HepG2 (cell line): Measurements from ENCODE around the gene SYPL2. TPM values are rescaled to one million over a fixed set of nuclear protein-coding genes. Genes with fewer than 3 reads are reported as not detected.

ENCODE experiments used
- AHR ChIP-seq: IDR thresholded peaks from 2 replicates; pipeline ENCODE4 v1.6.1; 2018; ENCODE audit warnings: missing genetic modification reagents, missing compliant biosample characterization
- GABPB1 ChIP-seq: IDR thresholded peaks from 2 replicates; pipeline ENCODE4 v1.6.1; 2016; ENCODE audit warnings: mild to moderate bottlenecking, missing genetic modification reagents, moderate library complexity, missing compliant biosample characterization
- HDAC1 ChIP-seq: sonication (generic); formaldehyde crosslinking; IDR thresholded peaks from 2 replicates; pipeline ENCODE4 v1.5.1; 2020; ENCODE audit warnings: mild to moderate bottlenecking, missing genetic modification reagents
- HNRNPLL ChIP-seq: fragments of 200-400 bp; formaldehyde crosslinking; IDR thresholded peaks from 2 replicates; pipeline ENCODE4 v1.6.1; 2017; ENCODE audit warnings: mild to moderate bottlenecking, low read depth, low read length; ENCODE audit not compliant: poor library complexity, severe bottlenecking
- HOXA7 ChIP-seq: sonication (generic); formaldehyde crosslinking; IDR thresholded peaks from 2 replicates; pipeline ENCODE4 v1.8.1; 2022; ENCODE audit warnings: mild to moderate bottlenecking, missing genetic modification reagents, moderate library complexity
- IKZF4 ChIP-seq: sonication (generic); formaldehyde crosslinking; IDR thresholded peaks from 2 replicates; pipeline ENCODE4 v1.5.1; 2020; ENCODE audit warnings: borderline replicate concordance, mild to moderate bottlenecking, low read depth, missing genetic modification reagents; ENCODE audit errors: not compliant biosample characterization
- MEF2D ChIP-seq: sonication (generic); formaldehyde crosslinking; IDR thresholded peaks from 2 replicates; pipeline ENCODE4 v1.5.1; 2020; ENCODE audit warnings: mild to moderate bottlenecking, missing genetic modification reagents
- MIER3 ChIP-seq: IDR thresholded peaks from 2 replicates; pipeline ENCODE4 v1.6.1; 2016; ENCODE audit warnings: missing compliant biosample characterization, borderline replicate concordance
- NFE2 ChIP-seq: sonication (generic); formaldehyde crosslinking; IDR thresholded peaks from 2 replicates; pipeline ENCODE4 v1.4.0; 2020; ENCODE audit warnings: missing genetic modification reagents
- NONO ChIP-seq, 2 experiments: fragments of 450-650 bp in 1 of 2; sonication (generic) in 1 of 2; formaldehyde crosslinking in 1 of 2; IDR thresholded peaks in 1 of 2; conservative IDR thresholded peaks in 1 of 2; 2 replicates each; pipeline versions ENCODE4 v1.6.1 to v1.8.0; 2017 to 2022; ENCODE audit warnings: mild to moderate bottlenecking in 1 of 2, missing genetic modification reagents in 1 of 2, moderate library complexity in 1 of 2
- NR2C2 ChIP-seq: sonication (generic); formaldehyde crosslinking; IDR thresholded peaks from 2 replicates; pipeline ENCODE4 v1.4.0; 2020; ENCODE audit warnings: missing genetic modification reagents, mild to moderate bottlenecking, moderate library complexity, borderline replicate concordance
- NR2F2 ChIP-seq: IDR thresholded peaks from 2 replicates; pipeline ENCODE4 v1.6.1; 2012; ENCODE audit warnings: low read depth, inconsistent platforms, borderline replicate concordance
- RNF2 ChIP-seq: fragments of 450-650 bp; conservative IDR thresholded peaks from 2 replicates; pipeline ENCODE4 v1.6.1; 2016; ENCODE audit warnings: low read depth
- SALL2 ChIP-seq: sonication (generic); formaldehyde crosslinking; IDR thresholded peaks from 2 replicates; pipeline ENCODE4 v1.8.1; 2023; ENCODE audit warnings: mild to moderate bottlenecking, missing genetic modification reagents, inconsistent platforms
- TBX3 ChIP-seq: fragments of 450-650 bp; IDR thresholded peaks from 2 replicates; pipeline ENCODE4 v1.6.1; 2017; ENCODE audit warnings: antibody characterized with exemption, mild to moderate bottlenecking, inconsistent platforms, borderline replicate concordance
- ZBTB34 ChIP-seq: sonication (generic); formaldehyde crosslinking; IDR thresholded peaks from 2 replicates; pipeline ENCODE4 v1.8.0; 2022; ENCODE audit warnings: mild to moderate bottlenecking, missing genetic modification reagents
- ZFY ChIP-seq: sonication (generic); formaldehyde crosslinking; IDR thresholded peaks from 2 replicates; pipeline ENCODE4 v1.4.0; 2020; ENCODE audit warnings: missing genetic modification reagents
- ZNF281 ChIP-seq: sonication (generic); formaldehyde crosslinking; IDR thresholded peaks from 2 replicates; pipeline ENCODE4 v1.4.0; 2020; ENCODE audit warnings: missing genetic modification reagents, borderline replicate concordance
- ZNF331 ChIP-seq: sonication (generic); formaldehyde crosslinking; IDR thresholded peaks from 2 replicates; pipeline ENCODE4 v1.4.0; 2020; ENCODE audit warnings: missing genetic modification reagents
- ZNF44 ChIP-seq: sonication (generic); formaldehyde crosslinking; IDR thresholded peaks from 2 replicates; pipeline ENCODE4 v1.5.1; 2020; ENCODE audit warnings: mild to moderate bottlenecking, missing genetic modification reagents
- ZNF782 ChIP-seq: sonication (generic); formaldehyde crosslinking; IDR thresholded peaks from 2 replicates; pipeline ENCODE4 v1.4.0; 2020; ENCODE audit warnings: missing genetic modification reagents, mild to moderate bottlenecking, borderline replicate concordance
- ZNF878 ChIP-seq: sonication (generic); formaldehyde crosslinking; IDR thresholded peaks from 2 replicates; pipeline ENCODE4 v1.8.1; 2023; ENCODE audit warnings: mild to moderate bottlenecking, missing genetic modification reagents, moderate library complexity
- polyA plus RNA-seq, 8 experiments: library from polyadenylated mRNA; depleted of rRNA in 3 of 8; stranded (reverse) in 7 of 8; unstranded in 1 of 8; fragments of >200 nt; fragmentation: Illumina TruSeq in 4 of 8; extraction: Trizol in 4 of 8; gene quantifications; 2 replicates each; pipeline versions ENCODE4 v1.2.1 to v1.2.3, GENCODE V29; 2011 to 2016; ENCODE audit warnings: low read depth in 4 of 8, missing spikeins in 1 of 8, mixed read lengths in 1 of 8; ENCODE audit not compliant: insufficient read depth in 1 of 8
- total RNA-seq, 5 experiments: library from RNA; depleted of rRNA; stranded (reverse); fragments of >200 nt; fragmentation: Illumina TruSeq; extraction: Trizol; gene quantifications; 2 replicates each; pipeline ENCODE4 v1.2.3, GENCODE V29; 2016; ENCODE audit warnings: low read depth in 1 of 5
- TF ChIP-seq, protein P1 (sequence below): sonication (generic); formaldehyde crosslinking; IDR thresholded peaks from 2 replicates; pipeline ENCODE4 v1.5.1; 2020; ENCODE audit warnings: mild to moderate bottlenecking, moderate library complexity, missing genetic modification reagents
- TF ChIP-seq, protein P2 (sequence below): sonication (generic); formaldehyde crosslinking; IDR thresholded peaks from 2 replicates; pipeline ENCODE4 v1.9.0; 2022; ENCODE audit warnings: low read depth, missing genetic modification reagents

SYPL2 gene
- total and polyA plus RNA-seq, 2 of the 13 experiments (the other 11 are each of a cell fraction or from before 2014, with no cell fraction given): 0.17 to 0.24 TPM

- TF ChIP-seq MEF2D (CRISPR knock-in tag): peak; percentile 76
- TF ChIP-seq MIER3 (CRISPR knock-in tag): peak; percentile 82; the same call in 1 of the 2 replicates
- TF ChIP-seq HOXA7: no peak
- TF ChIP-seq ZNF782 (CRISPR knock-in tag): no peak
- TF ChIP-seq TBX3: peak; percentile 100
- TF ChIP-seq ZNF331 (CRISPR knock-in tag): no peak
- no peak for TF ChIP-seq SALL2 (CRISPR knock-in tag)
- TF ChIP-seq NR2C2 (CRISPR knock-in tag): 0 out of 2 replicates have a peak, but pooled peaks have one; percentile 21
- no peak for TF ChIP-seq HNRNPLL
- TF ChIP-seq, protein P1, sequence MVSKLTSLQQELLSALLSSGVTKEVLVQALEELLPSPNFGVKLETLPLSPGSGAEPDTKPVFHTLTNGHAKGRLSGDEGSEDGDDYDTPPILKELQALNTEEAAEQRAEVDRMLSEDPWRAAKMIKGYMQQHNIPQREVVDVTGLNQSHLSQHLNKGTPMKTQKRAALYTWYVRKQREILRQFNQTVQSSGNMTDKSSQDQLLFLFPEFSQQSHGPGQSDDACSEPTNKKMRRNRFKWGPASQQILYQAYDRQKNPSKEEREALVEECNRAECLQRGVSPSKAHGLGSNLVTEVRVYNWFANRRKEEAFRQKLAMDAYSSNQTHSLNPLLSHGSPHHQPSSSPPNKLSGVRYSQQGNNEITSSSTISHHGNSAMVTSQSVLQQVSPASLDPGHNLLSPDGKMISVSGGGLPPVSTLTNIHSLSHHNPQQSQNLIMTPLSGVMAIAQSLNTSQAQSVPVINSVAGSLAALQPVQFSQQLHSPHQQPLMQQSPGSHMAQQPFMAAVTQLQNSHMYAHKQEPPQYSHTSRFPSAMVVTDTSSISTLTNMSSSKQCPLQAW (CRISPR knock-in tag): no peak
- TF ChIP-seq NONO (IDR thresholded peaks at IDR 0.05): no peak
- 0 out of 2 replicates have a peak, but pooled peaks have one; percentile 22 for TF ChIP-seq NONO (CRISPR knock-in tag; conservative IDR thresholded peaks at IDR 0.05)
- peak; percentile 74; the same call in 1 of the 2 replicates for TF ChIP-seq ZNF878
- TF ChIP-seq HDAC1 (CRISPR knock-in tag): peak; percentile 54
- 0 out of 2 replicates have a peak, but pooled peaks have one; percentile 39 for TF ChIP-seq RNF2
- TF ChIP-seq, protein P2, sequence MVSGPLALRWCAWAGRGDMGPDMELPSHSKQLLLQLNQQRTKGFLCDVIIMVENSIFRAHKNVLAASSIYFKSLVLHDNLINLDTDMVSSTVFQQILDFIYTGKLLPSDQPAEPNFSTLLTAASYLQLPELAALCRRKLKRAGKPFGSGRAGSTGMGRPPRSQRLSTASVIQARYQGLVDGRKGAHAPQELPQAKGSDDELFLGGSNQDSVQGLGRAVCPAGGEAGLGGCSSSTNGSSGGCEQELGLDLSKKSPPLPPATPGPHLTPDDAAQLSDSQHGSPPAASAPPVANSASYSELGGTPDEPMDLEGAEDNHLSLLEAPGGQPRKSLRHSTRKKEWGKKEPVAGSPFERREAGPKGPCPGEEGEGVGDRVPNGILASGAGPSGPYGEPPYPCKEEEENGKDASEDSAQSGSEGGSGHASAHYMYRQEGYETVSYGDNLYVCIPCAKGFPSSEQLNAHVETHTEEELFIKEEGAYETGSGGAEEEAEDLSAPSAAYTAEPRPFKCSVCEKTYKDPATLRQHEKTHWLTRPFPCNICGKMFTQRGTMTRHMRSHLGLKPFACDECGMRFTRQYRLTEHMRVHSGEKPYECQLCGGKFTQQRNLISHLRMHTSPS (CRISPR knock-in tag): no peak
- TF ChIP-seq GABPB1 (CRISPR knock-in tag): no peak
- no peak for TF ChIP-seq ZFY
- TF ChIP-seq AHR (CRISPR knock-in tag): no peak
- TF ChIP-seq ZBTB34 (CRISPR knock-in tag): no peak
- TF ChIP-seq NFE2 (CRISPR knock-in tag): no peak
- no peak for TF ChIP-seq ZNF281 (CRISPR knock-in tag)
- peak; percentile 90 for TF ChIP-seq NR2F2
- TF ChIP-seq ZNF44: no peak
- TF ChIP-seq IKZF4 (CRISPR knock-in tag): no peak
Measured at GRCh38 chr1:109441069-109441468, 25.3 kb upstream of the SYPL2 start (continued).
